Measurements from ENCODE around the gene METTL2B.
"Not testable (repeated sequence)": the region's sequence is repeated elsewhere in the genome, so short reads cannot be mapped to it uniquely, and the experiment has no call there.

GRCh38 chr7:128463345-128463744, 13.2 kb upstream of the METTL2B start:
- TF ChIP-seq POLR2A (IDR thresholded peaks at IDR 0.05; ENCODE audit: low read length); GATA1 (IDR thresholded peaks at IDR 0.05; ENCODE audit: low read depth, low read length): not testable (repeated sequence)

All from erythroblast (primary cell).